CD4-positive, alpha-beta memory T cell (primary cell): ENCODE data around the gene KCTD8. TPM values are rescaled to one million over a fixed set of nuclear protein-coding genes. Genes with fewer than 3 reads are reported as not detected.

Experiments used
- CTCF ChIA-PET: fragments of 350-600 bp; sonication (Branson Sonifier 250); formaldehyde crosslinking; loops from one replicate; lab custom pipeline; 2021; ENCODE audit warnings: inconsistent platforms; ENCODE audit not compliant: partially characterized antibody; lab: Charles Lee
- POLR2A ChIA-PET: fragments of 350-600 bp; sonication (Branson Sonifier 250); formaldehyde crosslinking; loops from one replicate; lab custom pipeline; 2021; ENCODE audit not compliant: partially characterized antibody; lab: Charles Lee
- DNase-seq, 5 donors: peaks; one replicate each; pipeline versions ENCODE4 v3.0.0 to v3.0.0-alpha.2; 2020 to 2022; ENCODE audit warnings: mixed read lengths in 1 of 5
- H3K27ac ChIP-seq: one replicate; pipeline ENCODE4 v1.7.0; 2013; ENCODE audit warnings: low read depth, low read length
- H3K27me3 ChIP-seq: 2 replicates; pipeline ENCODE4 v1.7.0; 2013; ENCODE audit warnings: mild to moderate bottlenecking, low read length, moderate library complexity; ENCODE audit not compliant: insufficient read depth
- H3K36me3 ChIP-seq: 2 replicates; pipeline ENCODE4 v1.7.0; 2013; ENCODE audit warnings: mild to moderate bottlenecking, low read length, moderate library complexity; ENCODE audit not compliant: insufficient read depth
- H3K4me1 ChIP-seq: 2 replicates; pipeline ENCODE4 v1.7.0; 2013; ENCODE audit warnings: mild to moderate bottlenecking, low read length, moderate library complexity; ENCODE audit not compliant: insufficient read depth
- H3K4me3 ChIP-seq, 2 donors: one replicate each; pipeline ENCODE4 v1.7.0; 2013; ENCODE audit warnings: low read length in 2 of 2, mild to moderate bottlenecking in 1 of 2
- H3K9me3 ChIP-seq, 2 donors: one replicate each; pipeline ENCODE4 v1.7.0; 2013; ENCODE audit warnings: low read length in 2 of 2, control low read depth in 1 of 2; ENCODE audit not compliant: control insufficient read depth in 1 of 2
- H3K27ac Mint-ChIP-seq, 7 donors: one replicate each; pipeline ENCODE4 v1.8.0; 2020 to 2021; ENCODE audit warnings: mixed read lengths in 7 of 7, mild to moderate bottlenecking in 6 of 7, inconsistent platforms in 3 of 7, moderate library complexity in 3 of 7
- H3K27me3 Mint-ChIP-seq, 2 donors: one replicate each; pipeline ENCODE4 v1.8.0; 2020 to 2021; ENCODE audit warnings: mixed read lengths in 2 of 2
- H3K36me3 Mint-ChIP-seq, 2 donors: one replicate each; pipeline ENCODE4 v1.8.0; 2020 to 2021; ENCODE audit warnings: mixed read lengths in 2 of 2, inconsistent platforms in 1 of 2, mild to moderate bottlenecking in 1 of 2
- H3K4me1 Mint-ChIP-seq, 4 donors: one replicate each; pipeline ENCODE4 v1.8.0; 2020 to 2021; ENCODE audit warnings: mixed read lengths in 4 of 4, mild to moderate bottlenecking in 1 of 4
- H3K4me3 Mint-ChIP-seq, 8 donors: one replicate each; pipeline ENCODE4 v1.8.0; 2020 to 2021; ENCODE audit warnings: mixed read lengths in 8 of 8, mild to moderate bottlenecking in 7 of 8, moderate library complexity in 6 of 8, inconsistent platforms in 3 of 8
- H3K9me3 Mint-ChIP-seq, 8 donors: one replicate each; pipeline ENCODE4 v1.8.0; 2020 to 2021; ENCODE audit warnings: mixed read lengths in 8 of 8, mild to moderate bottlenecking in 5 of 8, inconsistent platforms in 3 of 8, moderate library complexity in 1 of 8
- intact Hi-C: fragments of 100-400 bp; cut with micrococcal nuclease; formaldehyde crosslinking; loops from one replicate; pipeline ENCODE4 v1.15.1; 2023
- polyA plus RNA-seq, 2 donors: library from polyadenylated mRNA; unstranded; fragments of 300-500 nt; fragmentation: Illumina TruSeq; gene quantifications; one replicate each; pipeline ENCODE4 v1.2.3, GENCODE V29; 2021
- total RNA-seq, 2 experiments: library from RNA; stranded (reverse); gene quantifications; one replicate each; pipeline ENCODE4 v1.2.3, GENCODE V29; 2021

KCTD8 gene
- total and polyA plus RNA-seq, 4 experiments from 2014 or later: not detected

DNA sequence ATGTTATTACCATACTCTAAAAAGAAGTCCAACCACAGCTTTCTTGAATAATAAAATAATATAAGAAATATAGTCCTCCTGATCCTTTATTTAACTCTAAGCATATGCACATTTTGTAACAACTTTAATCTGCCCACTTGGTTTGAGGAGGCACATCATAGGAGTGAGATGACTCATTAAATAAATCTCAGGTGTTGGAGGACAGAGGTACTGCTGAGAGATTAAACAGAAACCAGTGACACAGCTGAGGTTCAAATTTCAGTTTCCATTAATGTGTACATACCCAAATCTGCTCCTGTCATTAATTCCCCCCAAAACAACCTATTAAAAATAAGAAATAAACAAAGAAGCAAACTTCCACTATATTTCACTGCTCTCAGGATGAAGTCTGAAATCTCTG is 211.0 kb downstream of the KCTD8 start:
- Mint-ChIP-seq H3K4me3 (no peak overlapping the region), H3K36me3 (no peaks in the 10 kb centered on the region), H3K27ac (no peak overlapping the region), H3K27me3 (no peaks in the 10 kb centered on the region), H3K4me1 (no peaks in the 10 kb centered on the region), H3K9me3 (peaks cover 0 to 22% (median 6%) of the 10 kb centered on the region in 8 donors)
- ChIA-PET POLR2A (no interaction called here), CTCF (no interaction called here)
- intact Hi-C loops: no loop called here
- DNase-seq: no peak
- Histone ChIP-seq H3K27me3 (no peaks in the 10 kb centered on the region), H3K9me3 (peaks cover 0 to 4% of the 10 kb centered on the region in 2 donors), H3K4me3 (no peak overlapping the region), H3K4me1 (no peaks in the 10 kb centered on the region), H3K27ac (no peak overlapping the region), H3K36me3 (no peaks in the 10 kb centered on the region)

GRCh38 chr4:44235897-44236296 is 212.7 kb downstream of the KCTD8 start:
- H3K36me3 ChIP-seq: no peaks in the 10 kb centered on the region
- H3K9me3 ChIP-seq: peaks cover 0 to 4% of the 10 kb centered on the region in 2 donors
- H3K27ac Mint-ChIP-seq: no peak overlapping the region
- no peaks in the 10 kb centered on the region for H3K36me3 Mint-ChIP-seq
- no peaks in the 10 kb centered on the region for H3K27me3 Mint-ChIP-seq
- no peaks in the 10 kb centered on the region for H3K27me3 ChIP-seq
- CTCF ChIA-PET: no interaction called here
- no peaks in the 10 kb centered on the region for H3K4me1 Mint-ChIP-seq
- intact Hi-C loops: no loop called here
- DNase-seq: no peak
- H3K9me3 Mint-ChIP-seq: peaks cover 0 to 22% (median 6%) of the 10 kb centered on the region in 8 donors
- POLR2A ChIA-PET: no interaction called here
- no peak overlapping the region for H3K27ac ChIP-seq
- no peaks in the 10 kb centered on the region for H3K4me1 ChIP-seq
- no peak overlapping the region for H3K4me3 ChIP-seq
- H3K4me3 Mint-ChIP-seq: no peak overlapping the region

- CTCF ChIA-PET: no interaction called here
- H3K27ac Mint-ChIP-seq: no peak overlapping the region
- Histone ChIP-seq H3K27me3 (no peaks in the 10 kb centered on the region), H3K27ac (no peak overlapping the region), H3K4me3 (no peak overlapping the region), H3K9me3 (peaks cover 0 to 4% of the 10 kb centered on the region in 2 donors), H3K4me1 (no peaks in the 10 kb centered on the region), H3K36me3 (no peaks in the 10 kb centered on the region)
- no peaks in the 10 kb centered on the region for H3K27me3 Mint-ChIP-seq
- intact Hi-C loops: no loop called here
- no peaks in the 10 kb centered on the region for H3K4me1 Mint-ChIP-seq
- POLR2A ChIA-PET: no interaction called here
- H3K36me3 Mint-ChIP-seq: no peaks in the 10 kb centered on the region
- H3K4me3 Mint-ChIP-seq: no peak overlapping the region
- no peak for DNase-seq
- H3K9me3 Mint-ChIP-seq: peaks cover 0 to 22% (median 3%) of the 10 kb centered on the region in 8 donors
These were observed 216.3 kb downstream of the KCTD8 start for GRCh38 chr4:44232262-44232661.

DNA sequence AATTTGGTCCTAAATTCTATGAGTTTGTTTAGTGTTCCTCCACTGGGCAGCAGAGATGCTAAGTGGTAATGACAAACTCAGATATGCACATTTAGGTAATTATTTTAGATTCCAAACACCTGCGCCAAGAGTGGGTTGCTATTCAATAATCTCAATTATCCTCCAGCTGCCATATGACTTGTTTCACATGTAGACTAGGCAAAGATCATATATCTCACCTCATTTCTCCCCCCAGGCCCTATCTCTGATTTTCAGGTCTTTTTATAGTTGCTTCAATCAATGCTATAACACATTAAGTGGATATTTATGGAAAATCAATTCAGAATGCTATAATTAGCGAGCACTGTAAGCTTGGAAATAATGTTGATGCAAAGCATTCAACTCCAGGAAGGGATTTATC is 217.6 kb downstream of the KCTD8 start:
- H3K27me3 ChIP-seq: no peaks in the 10 kb centered on the region
- H3K9me3 ChIP-seq: peaks cover 0 to 4% of the 10 kb centered on the region in 2 donors
- no peak overlapping the region for H3K27ac Mint-ChIP-seq
- ChIA-PET CTCF (no interaction called here), POLR2A (no interaction called here)
- no peak for DNase-seq
- H3K4me1 ChIP-seq: no peaks in the 10 kb centered on the region
- no peaks in the 10 kb centered on the region for H3K36me3 Mint-ChIP-seq
- no peaks in the 10 kb centered on the region for H3K4me1 Mint-ChIP-seq
- H3K36me3 ChIP-seq: no peaks in the 10 kb centered on the region
- no peaks in the 10 kb centered on the region for H3K27me3 Mint-ChIP-seq
- no peak overlapping the region for H3K4me3 ChIP-seq
- H3K4me3 Mint-ChIP-seq: no peak overlapping the region
- H3K27ac ChIP-seq: no peak overlapping the region
- peaks cover 0 to 14% (median 5%) of the 10 kb centered on the region in 8 donors for H3K9me3 Mint-ChIP-seq
- intact Hi-C loops: no loop called here

DNA sequence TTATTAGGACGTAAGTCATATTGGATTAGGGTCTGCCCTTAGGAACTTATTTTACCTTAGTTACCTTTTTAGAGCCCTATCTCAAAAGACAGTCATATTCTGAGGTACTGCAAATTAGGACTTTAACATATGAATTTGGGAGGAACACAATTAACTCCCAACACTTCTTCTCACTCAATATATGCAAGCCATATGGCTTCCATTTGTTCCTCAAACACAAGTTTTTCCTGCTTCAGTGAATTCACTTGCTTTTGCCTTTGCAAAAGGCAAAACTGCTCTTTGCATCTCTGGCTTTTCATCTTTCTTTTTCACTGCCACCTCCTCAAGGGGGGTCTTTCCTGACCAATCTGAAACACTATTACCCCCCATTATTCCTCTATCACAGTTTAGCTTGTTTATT is 220.3 kb downstream of the KCTD8 start:
- no peak overlapping the region for H3K4me3 ChIP-seq
- no peaks in the 10 kb centered on the region for H3K27me3 ChIP-seq
- Mint-ChIP-seq H3K9me3 (peaks cover 0 to 13% (median 4%) of the 10 kb centered on the region in 8 donors), H3K4me3 (no peak overlapping the region), H3K27me3 (no peaks in the 10 kb centered on the region), H3K36me3 (no peaks in the 10 kb centered on the region), H3K4me1 (no peaks in the 10 kb centered on the region), H3K27ac (no peak overlapping the region)
- CTCF ChIA-PET: no interaction called here
- H3K4me1 ChIP-seq: no peaks in the 10 kb centered on the region
- intact Hi-C loops: no loop called here
- no peak overlapping the region for H3K27ac ChIP-seq
- H3K9me3 ChIP-seq: peaks cover 0 to 3% of the 10 kb centered on the region in 2 donors
- DNase-seq: no peak
- H3K36me3 ChIP-seq: no peaks in the 10 kb centered on the region
- POLR2A ChIA-PET: no interaction called here

DNA sequence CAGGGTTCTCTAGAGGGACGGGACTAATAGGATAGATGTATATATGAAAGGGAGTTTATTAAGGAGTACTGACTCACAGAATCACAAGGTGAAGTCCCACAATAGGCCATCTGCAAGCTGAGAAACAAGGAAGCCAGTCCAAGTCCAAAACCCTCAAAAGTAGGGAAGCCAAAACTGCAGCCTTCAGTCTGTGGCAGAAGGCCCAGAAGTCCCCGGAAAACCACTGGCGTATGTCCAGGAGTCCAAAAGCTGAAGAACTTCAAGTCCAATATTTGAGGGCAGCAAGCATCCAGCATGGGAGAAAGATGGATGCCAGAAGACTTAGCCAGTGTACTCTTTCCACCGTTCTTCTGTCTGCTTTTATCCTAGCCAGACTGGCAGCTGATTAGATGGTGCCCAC is 227.2 kb downstream of the KCTD8 start:
- Mint-ChIP-seq H3K27ac (no peak overlapping the region), H3K9me3 (peaks cover 0 to 12% (median 2%) of the 10 kb centered on the region in 8 donors), H3K36me3 (no peaks in the 10 kb centered on the region), H3K4me3 (no peak overlapping the region), H3K4me1 (no peaks in the 10 kb centered on the region), H3K27me3 (no peaks in the 10 kb centered on the region)
- intact Hi-C loops: no loop called here
- ChIA-PET POLR2A (no interaction called here), CTCF (no interaction called here)
- Histone ChIP-seq H3K4me3 (no peak overlapping the region), H3K9me3 (no peaks in the 10 kb centered on the region), H3K27me3 (no peaks in the 10 kb centered on the region), H3K27ac (no peak overlapping the region), H3K4me1 (no peaks in the 10 kb centered on the region), H3K36me3 (no peaks in the 10 kb centered on the region)
- peak in 1 of 5 donors; percentile 35 for DNase-seq

DNA sequence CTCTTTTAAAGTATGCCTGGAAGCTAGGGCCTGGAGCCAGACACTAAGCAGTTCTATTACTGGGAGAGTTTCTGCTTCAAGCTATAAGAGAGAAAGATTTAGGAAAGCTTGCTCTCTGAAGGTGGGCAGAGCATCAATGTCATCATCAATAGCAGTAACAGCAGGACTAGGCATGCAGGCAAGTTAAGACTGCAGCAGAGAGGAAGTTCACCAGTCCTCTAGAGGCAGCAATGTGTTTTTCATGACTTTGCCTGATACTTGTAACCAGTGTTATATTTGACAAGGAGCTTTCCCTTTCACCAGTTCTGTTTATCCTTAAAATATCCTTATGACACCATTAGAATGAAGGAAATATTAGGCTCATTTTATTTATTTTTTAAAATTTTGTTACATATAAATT is 237.9 kb downstream of the KCTD8 start:
- ChIA-PET CTCF (interaction anchor here (0.6 kb wide), 1 partner anchor 71 kb away, joined by 3 read pairs; no protein-coding TSS in a partner anchor), POLR2A (no interaction called here)
- Histone ChIP-seq H3K27ac (no peak overlapping the region), H3K27me3 (no peaks in the 10 kb centered on the region), H3K36me3 (no peaks in the 10 kb centered on the region), H3K4me1 (no peaks in the 10 kb centered on the region), H3K9me3 (no peaks in the 10 kb centered on the region), H3K4me3 (no peak overlapping the region)
- no peak overlapping the region for H3K4me3 Mint-ChIP-seq
- no peaks in the 10 kb centered on the region for H3K36me3 Mint-ChIP-seq
- H3K4me1 Mint-ChIP-seq: no peaks in the 10 kb centered on the region
- DNase-seq: no peak
- peaks cover 0 to 4% (median 1%) of the 10 kb centered on the region in 8 donors for H3K9me3 Mint-ChIP-seq
- no peak overlapping the region for H3K27ac Mint-ChIP-seq
- H3K27me3 Mint-ChIP-seq: no peaks in the 10 kb centered on the region
- intact Hi-C loops: no loop called here

DNA sequence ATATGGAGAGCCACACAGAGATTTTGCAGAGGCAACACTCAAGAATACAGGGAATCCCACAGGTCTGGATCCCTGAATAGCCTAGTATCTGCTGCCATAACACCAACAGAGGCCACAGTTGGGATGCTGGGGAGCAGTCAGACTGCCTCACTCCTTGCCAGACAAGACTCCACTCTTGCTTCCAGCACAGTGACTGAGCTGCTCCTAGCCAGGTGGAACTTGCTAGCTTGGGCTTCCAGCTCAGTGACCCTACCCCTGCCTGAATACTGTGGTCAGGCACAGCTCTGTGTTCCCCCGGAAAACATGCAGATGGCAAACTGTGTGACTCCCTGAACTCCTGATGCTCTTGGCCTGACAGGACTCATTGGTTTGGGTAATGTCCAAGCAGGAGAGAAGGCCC is 251.8 kb downstream of the KCTD8 start:
- H3K27ac Mint-ChIP-seq: no peak overlapping the region
- H3K9me3 Mint-ChIP-seq: peaks cover 3 to 19% (median 8%) of the 10 kb centered on the region in 8 donors
- intact Hi-C loops: no loop called here
- H3K36me3 Mint-ChIP-seq: no peaks in the 10 kb centered on the region
- H3K27me3 Mint-ChIP-seq: no peaks in the 10 kb centered on the region
- Histone ChIP-seq H3K36me3 (no peaks in the 10 kb centered on the region), H3K4me1 (no peaks in the 10 kb centered on the region), H3K27ac (no peak overlapping the region), H3K9me3 (no peaks in the 10 kb centered on the region), H3K27me3 (no peaks in the 10 kb centered on the region), H3K4me3 (no peak overlapping the region)
- POLR2A ChIA-PET: no interaction called here
- CTCF ChIA-PET: interaction anchor here (1.1 kb wide), 1 partner anchor 17 kb away, joined by 3 read pairs; no protein-coding TSS in a partner anchor
- DNase-seq: no peak
- H3K4me3 Mint-ChIP-seq: no peak overlapping the region
- H3K4me1 Mint-ChIP-seq: no peaks in the 10 kb centered on the region
